Activated naive CD4-positive, alpha-beta T cell treated with anti-CD3 and anti-CD28 coated beads, Interleukin-2, amount 50 U/mL, for 72 hours (primary cell): ENCODE data around the gene AGAP1. TPM values are rescaled to one million over a fixed set of nuclear protein-coding genes. Genes with fewer than 3 reads are reported as not detected.

Experiments used
- ATAC-seq, 2 donors: fragments of 150-1000 bp; cut with Tn5 transposase; 2 replicates each; pipeline ENCODE4 v1.10.0; 2021; ENCODE audit warnings: mild to moderate bottlenecking in 2 of 2, moderate library complexity in 2 of 2
- DNase-seq, 2 donors: peaks; one replicate each; pipeline ENCODE4 v3.0.0; 2021 to 2022; ENCODE audit warnings: low spot score in 2 of 2
- H3K27ac Mint-ChIP-seq, 2 donors: one replicate each; pipeline ENCODE4 v1.8.0; 2022; ENCODE audit warnings: mild to moderate bottlenecking in 2 of 2, mixed read lengths in 2 of 2
- H3K36me3 Mint-ChIP-seq, 2 donors: one replicate each; pipeline ENCODE4 v1.8.0; 2022; ENCODE audit warnings: mixed read lengths in 2 of 2
- H3K9me3 Mint-ChIP-seq, 2 donors: one replicate each; pipeline ENCODE4 v1.8.0; 2022; ENCODE audit warnings: mixed read lengths in 2 of 2
- total RNA-seq, 2 donors: library from RNA; stranded (reverse); gene quantifications; one replicate each; pipeline ENCODE4 v1.2.3, GENCODE V29; 2022

AGAP1 gene
- total RNA-seq, 2 donors from 2014 or later = 0.48 to 7.2 TPM

- Mint-ChIP-seq H3K36me3 (no peaks in the 10 kb centered on the region), H3K9me3 (peaks cover 0 to 4% of the 10 kb centered on the region in 2 donors), H3K27ac (no peak overlapping the region)
- no peak for DNase-seq
- ATAC-seq = no peak
Observed at GRCh38 chr2:235896061-235896460, 402.2 kb downstream of the AGAP1 start.

- H3K36me3 Mint-ChIP-seq = no peaks in the 10 kb centered on the region
- no peak for ATAC-seq
- no peak overlapping the region for H3K27ac Mint-ChIP-seq
- no peak for DNase-seq
- H3K9me3 Mint-ChIP-seq = peaks cover 0 to 4% of the 10 kb centered on the region in 2 donors
Observed at GRCh38 chr2:235897992-235898391, 404.1 kb downstream of the AGAP1 start.

GRCh38 chr2:235898766-235899165 is 404.9 kb downstream of the AGAP1 start:
- no peak overlapping the region for H3K27ac Mint-ChIP-seq
- no peaks in the 10 kb centered on the region for H3K36me3 Mint-ChIP-seq
- DNase-seq (no peak), ATAC-seq (no peak)
- H3K9me3 Mint-ChIP-seq = peaks cover 0 to 4% of the 10 kb centered on the region in 2 donors

- DNase-seq (no peak), ATAC-seq (no peak)
- H3K36me3 Mint-ChIP-seq = no peaks in the 10 kb centered on the region
- no peak overlapping the region for H3K27ac Mint-ChIP-seq
- no peaks in the 10 kb centered on the region for H3K9me3 Mint-ChIP-seq
Observed at GRCh38 chr2:235900631-235901030, 406.8 kb downstream of the AGAP1 start.

- ATAC-seq = no peak
Observed at GRCh38 chr2:235901243-235901642, 407.4 kb downstream of the AGAP1 start.

GRCh38 chr2:235903782-235904584 is 410.1 kb downstream of the AGAP1 start:
- no peak for DNase-seq
- Mint-ChIP-seq H3K36me3 (no peaks in the 10 kb centered on the region), H3K9me3 (no peaks in the 10 kb centered on the region), H3K27ac (no peak overlapping the region)
- no peak for ATAC-seq

More at GRCh38 chr2:235901243-235901642, 407.4 kb downstream of the AGAP1 start:
- DNase-seq = no peak
- H3K9me3 Mint-ChIP-seq = no peaks in the 10 kb centered on the region
- no peak overlapping the region for H3K27ac Mint-ChIP-seq
- no peaks in the 10 kb centered on the region for H3K36me3 Mint-ChIP-seq

- Mint-ChIP-seq H3K9me3 (no peaks in the 10 kb centered on the region), H3K27ac (no peak overlapping the region), H3K36me3 (no peaks in the 10 kb centered on the region)
- DNase-seq (no peak), ATAC-seq (no peak)
Observed at GRCh38 chr2:235904585-235904931, 410.7 kb downstream of the AGAP1 start.

- no peak for ATAC-seq
- no peaks in the 10 kb centered on the region for H3K9me3 Mint-ChIP-seq
- H3K36me3 Mint-ChIP-seq = no peaks in the 10 kb centered on the region
- H3K27ac Mint-ChIP-seq = no peak overlapping the region
- no peak for DNase-seq
Observed at GRCh38 chr2:235908826-235909225, 415.0 kb downstream of the AGAP1 start.

GRCh38 chr2:235909358-235909757 is 415.5 kb downstream of the AGAP1 start:
- H3K36me3 Mint-ChIP-seq = peaks cover 0 to 5% of the 10 kb centered on the region in 2 donors
- DNase-seq = no peak
- H3K9me3 Mint-ChIP-seq = peaks cover 0 to 2% of the 10 kb centered on the region in 2 donors
- no peak overlapping the region for H3K27ac Mint-ChIP-seq
- ATAC-seq = no peak

GRCh38 chr2:235910067-235910466 is 416.2 kb downstream of the AGAP1 start:
- Mint-ChIP-seq H3K36me3 (peaks cover 0 to 10% of the 10 kb centered on the region in 2 donors), H3K27ac (no peak overlapping the region), H3K9me3 (peaks cover 4 to 5% of the 10 kb centered on the region in 2 donors)
- ATAC-seq (no peak), DNase-seq (no peak)

- Mint-ChIP-seq H3K9me3 (peaks cover 4 to 9% of the 10 kb centered on the region in 2 donors), H3K27ac (no peak overlapping the region), H3K36me3 (peaks cover 0 to 10% of the 10 kb centered on the region in 2 donors)
- ATAC-seq (no peak), DNase-seq (no peak)
Observed at GRCh38 chr2:235911125-235911524, 417.3 kb downstream of the AGAP1 start.

- DNase-seq = no peak
- H3K36me3 Mint-ChIP-seq = peaks cover 0 to 10% of the 10 kb centered on the region in 2 donors
- H3K27ac Mint-ChIP-seq = no peak overlapping the region
- H3K9me3 Mint-ChIP-seq = peaks cover 4 to 9% of the 10 kb centered on the region in 2 donors
- no peak for ATAC-seq
Observed at GRCh38 chr2:235911633-235912233, 417.9 kb downstream of the AGAP1 start.

- DNase-seq = no peak
- Mint-ChIP-seq H3K27ac (no peak overlapping the region), H3K9me3 (peaks cover 4 to 9% of the 10 kb centered on the region in 2 donors), H3K36me3 (peaks cover 0 to 10% of the 10 kb centered on the region in 2 donors)
- ATAC-seq = no peak
Observed at GRCh38 chr2:235914756-235915155, 420.9 kb downstream of the AGAP1 start.

GRCh38 chr2:235917506-235917905 is 423.7 kb downstream of the AGAP1 start:
- H3K9me3 Mint-ChIP-seq = peaks cover 4 to 9% of the 10 kb centered on the region in 2 donors
- ATAC-seq (no peak), DNase-seq (no peak)
- no peak overlapping the region for H3K27ac Mint-ChIP-seq
- peaks cover 0 to 10% of the 10 kb centered on the region in 2 donors for H3K36me3 Mint-ChIP-seq

- Mint-ChIP-seq H3K27ac (no peak overlapping the region), H3K36me3 (peaks cover 0 to 9% of the 10 kb centered on the region in 2 donors), H3K9me3 (peaks cover 4 to 9% of the 10 kb centered on the region in 2 donors)
- DNase-seq (no peak), ATAC-seq (no peak)
Observed at GRCh38 chr2:235918876-235919275, 425.0 kb downstream of the AGAP1 start.

- Mint-ChIP-seq H3K36me3 (no peaks in the 10 kb centered on the region), H3K9me3 (peaks cover 0 to 5% of the 10 kb centered on the region in 2 donors), H3K27ac (no peak overlapping the region)
- DNase-seq = no peak
- no peak for ATAC-seq
Observed at GRCh38 chr2:235920216-235920865, 426.5 kb downstream of the AGAP1 start.

- DNase-seq = no peak
- no peak for ATAC-seq
- H3K9me3 Mint-ChIP-seq = no peaks in the 10 kb centered on the region
- no peaks in the 10 kb centered on the region for H3K36me3 Mint-ChIP-seq
- no peak overlapping the region for H3K27ac Mint-ChIP-seq
Observed at GRCh38 chr2:235921508-235922191, 427.8 kb downstream of the AGAP1 start.
